CD4-positive, CD25-positive, alpha-beta regulatory T cell (primary cell): ENCODE data around the gene BSN. TPM values are rescaled to one million over a fixed set of nuclear protein-coding genes. Genes with fewer than 3 reads are reported as not detected.

ENCODE experiments used
- ATAC-seq, 2 donors: fragments of 150-1000 bp; cut with Tn5 transposase; one replicate each; pipeline ENCODE4 v1.10.0; 2021; ENCODE audit warnings: low read depth in 2 of 2, moderate number of reproducible peaks in 2 of 2, moderate library complexity in 1 of 2
- DNase-seq, 3 donors: peaks; one replicate each; pipeline versions ENCODE4 v3.0.0 to v3.0.0-alpha.2; 2012 to 2022; ENCODE audit warnings: mixed read lengths in 1 of 3
- H3K27ac ChIP-seq: one replicate; pipeline ENCODE4 v1.7.0; 2013; ENCODE audit warnings: mild to moderate bottlenecking, low read length; ENCODE audit not compliant: insufficient read depth, poor library complexity, severe bottlenecking
- H3K27me3 ChIP-seq: one replicate; pipeline ENCODE4 v1.7.0; 2013; ENCODE audit warnings: low read length; ENCODE audit not compliant: control insufficient read depth, insufficient read depth
- H3K36me3 ChIP-seq: one replicate; pipeline ENCODE4 v1.7.0; 2013; ENCODE audit warnings: mild to moderate bottlenecking, low read length, moderate library complexity; ENCODE audit not compliant: control insufficient read depth, insufficient read depth
- H3K4me1 ChIP-seq: 2 replicates; pipeline ENCODE4 v1.7.0; 2013; ENCODE audit warnings: mild to moderate bottlenecking, low read length; ENCODE audit not compliant: insufficient read depth, control insufficient read depth, poor library complexity, severe bottlenecking
- H3K4me3 ChIP-seq: one replicate; pipeline ENCODE4 v1.7.0; 2013; ENCODE audit warnings: low read depth, mild to moderate bottlenecking, low read length, moderate library complexity
- H3K9me3 ChIP-seq, 2 experiments: 1 replicate in 1 of 2; 2 replicates in 1 of 2; pipeline ENCODE4 v1.7.0; 2013; ENCODE audit warnings: low read length in 2 of 2, mild to moderate bottlenecking in 1 of 2, moderate library complexity in 1 of 2; ENCODE audit not compliant: control insufficient read depth in 2 of 2
- H3K27ac Mint-ChIP-seq, 3 donors: one replicate each; pipeline ENCODE4 v1.8.0; 2020 to 2022; ENCODE audit warnings: mild to moderate bottlenecking in 3 of 3, mixed read lengths in 3 of 3, moderate library complexity in 2 of 3
- H3K27me3 Mint-ChIP-seq: one replicate; pipeline ENCODE4 v1.8.0; 2022; ENCODE audit warnings: mild to moderate bottlenecking, mixed read lengths
- H3K36me3 Mint-ChIP-seq: one replicate; pipeline ENCODE4 v1.8.0; 2020; ENCODE audit warnings: mixed read lengths
- H3K4me1 Mint-ChIP-seq, 4 donors: one replicate each; pipeline ENCODE4 v1.8.0; 2020 to 2022; ENCODE audit warnings: mixed read lengths in 4 of 4, mild to moderate bottlenecking in 1 of 4
- H3K4me3 Mint-ChIP-seq, 4 donors: one replicate each; pipeline ENCODE4 v1.8.0; 2020 to 2022; ENCODE audit warnings: mild to moderate bottlenecking in 4 of 4, mixed read lengths in 4 of 4, moderate library complexity in 3 of 4
- H3K9me3 Mint-ChIP-seq, 7 donors: one replicate each; pipeline ENCODE4 v1.8.0; 2020 to 2022; ENCODE audit warnings: mixed read lengths in 7 of 7, mild to moderate bottlenecking in 3 of 7, moderate library complexity in 2 of 7
- polyA plus RNA-seq, 4 donors: library from polyadenylated mRNA; unstranded; fragments of 300-500 nt; fragmentation: Illumina TruSeq; gene quantifications; one replicate each; pipeline ENCODE4 v1.2.3, GENCODE V29; 2021
- total RNA-seq: library from RNA; stranded (reverse); gene quantifications from one replicate; pipeline ENCODE4 v1.2.3, GENCODE V29; 2022

BSN gene
- total and polyA plus RNA-seq, 5 donors from 2014 or later = 0.12 TPM; not detected in 4

- Histone ChIP-seq H3K27me3 (no peaks in the 10 kb centered on the region), H3K36me3 (peaks cover 11% of the 10 kb centered on the region), H3K27ac (no peak overlapping the region), H3K9me3 (no peaks in the 10 kb centered on the region), H3K4me1 (peaks cover 10% of the 10 kb centered on the region), H3K4me3 (no peak overlapping the region)
- Mint-ChIP-seq H3K9me3 (no peaks in the 10 kb centered on the region), H3K4me1 (peaks cover 0 to 14% (median 6%) of the 10 kb centered on the region in 4 donors), H3K27me3 (no peaks in the 10 kb centered on the region), H3K27ac (no peak overlapping the region), H3K36me3 (peaks cover under 1% of the 10 kb centered on the region), H3K4me3 (no peak overlapping the region)
- ATAC-seq (no peak), DNase-seq (no peak)
Measured at GRCh38 chr3:49536875-49537533, 17.3 kb upstream of the BSN start.

GRCh38 chr3:49539659-49540560, 14.4 kb upstream of the BSN start:
- peaks cover 0 to 3% (median 0%) of the 10 kb centered on the region in 7 donors for H3K9me3 Mint-ChIP-seq
- peaks cover 10% of the 10 kb centered on the region for H3K27me3 Mint-ChIP-seq
- DNase-seq (peak; percentile 85 to 89 (median 86)), ATAC-seq (peak; percentile 92)
- Histone ChIP-seq H3K9me3 (no peaks in the 10 kb centered on the region), H3K27me3 (no peaks in the 10 kb centered on the region), H3K27ac (peak overlapping the region; percentile 63), H3K4me1 (peaks cover 10% of the 10 kb centered on the region), H3K36me3 (no peaks in the 10 kb centered on the region), H3K4me3 (peak overlapping the region; percentile 37)
- peak overlapping the region in 1 of 3 donors; percentile 9 for H3K27ac Mint-ChIP-seq
- no peaks in the 10 kb centered on the region for H3K36me3 Mint-ChIP-seq
- peak overlapping the region; percentile 68 to 90 (median 84) for H3K4me3 Mint-ChIP-seq
- peaks cover 0 to 14% (median 6%) of the 10 kb centered on the region in 4 donors for H3K4me1 Mint-ChIP-seq

- Mint-ChIP-seq H3K27me3 (peaks cover 75% of the 10 kb centered on the region), H3K9me3 (peaks cover 0 to 4% (median 0%) of the 10 kb centered on the region in 7 donors)
- DNase-seq = no peak
Measured at GRCh38 chr3:49552087-49552486, 2.2 kb upstream of the BSN start.

DNA sequence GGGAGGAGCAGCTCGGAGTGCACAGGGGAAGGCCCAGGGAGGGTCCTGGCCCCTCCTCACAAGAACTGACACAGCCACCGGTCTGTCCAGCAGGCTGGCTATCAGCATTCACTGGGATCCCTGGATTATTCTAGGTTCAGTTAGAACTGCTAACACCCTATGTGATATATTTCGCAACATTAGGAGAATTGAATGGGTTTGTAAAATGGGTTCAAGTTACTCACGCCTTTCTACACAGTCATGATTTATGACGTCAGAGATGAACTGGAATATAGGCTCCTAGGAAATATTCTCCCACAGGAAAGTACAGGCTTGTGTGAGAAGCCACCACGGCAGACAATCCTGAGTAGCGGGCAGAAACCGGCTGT, 969 bp upstream of the BSN start:
- H3K4me3 ChIP-seq = no peak overlapping the region
- no peak overlapping the region for H3K27ac ChIP-seq
- ATAC-seq = no peak
- DNase-seq = no peak
- peaks cover 0 to 11% (median 2%) of the 10 kb centered on the region in 4 donors for H3K4me1 Mint-ChIP-seq
- peaks cover 0 to 4% (median 0%) of the 10 kb centered on the region in 7 donors for H3K9me3 Mint-ChIP-seq
- H3K36me3 Mint-ChIP-seq = no peaks in the 10 kb centered on the region
- no peaks in the 10 kb centered on the region for H3K36me3 ChIP-seq
- no peak overlapping the region for H3K27ac Mint-ChIP-seq
- H3K9me3 ChIP-seq = no peaks in the 10 kb centered on the region
- H3K4me3 Mint-ChIP-seq = peak overlapping the region; percentile 71 to 79 (median 78)
- peaks cover 6% of the 10 kb centered on the region for H3K4me1 ChIP-seq
- peaks cover 78% of the 10 kb centered on the region for H3K27me3 Mint-ChIP-seq
- peaks cover 40% of the 10 kb centered on the region for H3K27me3 ChIP-seq

More at GRCh38 chr3:49552087-49552486, 2.2 kb upstream of the BSN start:
- peaks cover 0 to 11% (median 1%) of the 10 kb centered on the region in 4 donors for H3K4me1 Mint-ChIP-seq
- Histone ChIP-seq H3K4me3 (no peak overlapping the region), H3K27me3 (peaks cover 37% of the 10 kb centered on the region), H3K27ac (no peak overlapping the region), H3K4me1 (peaks cover 6% of the 10 kb centered on the region), H3K9me3 (no peaks in the 10 kb centered on the region), H3K36me3 (no peaks in the 10 kb centered on the region)
- H3K27ac Mint-ChIP-seq = no peak overlapping the region
- H3K4me3 Mint-ChIP-seq = peak overlapping the region in 2 of 4 donors; percentile 16 to 49
- H3K36me3 Mint-ChIP-seq = no peaks in the 10 kb centered on the region
- ATAC-seq = no peak

- peaks cover 0 to 11% (median 2%) of the 10 kb centered on the region in 4 donors for H3K4me1 Mint-ChIP-seq
- ATAC-seq (peak; percentile 57 to 64), DNase-seq (peak in 2 of 3 donors; percentile 26 to 43)
- Histone ChIP-seq H3K4me3 (no peak overlapping the region), H3K36me3 (no peaks in the 10 kb centered on the region), H3K27me3 (peaks cover 46% of the 10 kb centered on the region), H3K9me3 (peaks cover 0 to 6% of the 10 kb centered on the region in 2 experiments), H3K4me1 (peaks cover 6% of the 10 kb centered on the region), H3K27ac (no peak overlapping the region)
- H3K36me3 Mint-ChIP-seq = no peaks in the 10 kb centered on the region
- peaks cover 0 to 8% (median 2%) of the 10 kb centered on the region in 7 donors for H3K9me3 Mint-ChIP-seq
- peaks cover 72% of the 10 kb centered on the region for H3K27me3 Mint-ChIP-seq
- peak overlapping the region; percentile 27 to 65 (median 59) for H3K4me3 Mint-ChIP-seq
- H3K27ac Mint-ChIP-seq = peak overlapping the region in 1 of 3 donors; percentile 16
Measured at GRCh38 chr3:49554633-49555265, 472 bp downstream of the BSN start.

DNA sequence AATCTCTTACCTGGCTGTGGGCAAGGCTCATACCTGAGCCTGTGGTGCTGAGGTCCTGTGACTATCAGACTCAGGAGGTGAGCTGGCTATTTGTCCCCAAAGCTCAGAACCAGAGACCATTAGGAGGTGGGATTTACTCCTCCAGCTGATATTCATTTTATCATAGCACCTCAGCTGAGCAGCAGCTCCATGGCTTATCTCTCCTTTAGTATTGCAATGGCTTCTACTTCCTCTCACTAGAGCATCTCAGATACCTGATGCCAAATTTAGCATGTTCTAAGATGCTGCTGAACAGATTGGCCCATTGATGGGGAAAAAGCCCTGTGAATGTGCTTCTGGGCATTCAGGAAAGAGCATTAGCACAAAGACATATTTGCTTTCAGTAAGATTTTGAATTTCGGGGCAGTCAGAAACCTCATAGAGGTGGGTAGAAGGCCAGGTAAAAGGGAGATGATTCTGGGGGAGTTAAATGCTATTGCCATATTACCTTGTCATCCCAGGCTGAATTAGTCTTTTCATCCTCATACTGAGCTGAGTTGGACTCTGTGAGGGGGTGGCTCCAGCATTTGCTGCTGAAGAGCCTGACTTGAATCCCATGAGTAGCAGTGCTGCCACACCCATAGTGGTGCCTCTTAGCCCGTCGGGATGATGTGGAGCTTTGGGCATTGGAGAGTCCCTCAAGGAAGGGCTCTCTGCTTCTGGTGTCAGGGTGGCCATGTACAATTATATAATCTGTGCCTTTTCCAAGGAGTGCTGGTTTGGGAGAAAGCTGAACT, 2.4 kb downstream of the BSN start:
- Mint-ChIP-seq H3K27ac (no peak overlapping the region), H3K36me3 (no peaks in the 10 kb centered on the region), H3K27me3 (peaks cover 78% of the 10 kb centered on the region), H3K4me1 (peaks cover 0 to 11% (median 2%) of the 10 kb centered on the region in 4 donors), H3K4me3 (peak overlapping the region in 2 of 4 donors; percentile 27 to 38), H3K9me3 (peaks cover 0 to 8% (median 2%) of the 10 kb centered on the region in 7 donors)
- H3K27me3 ChIP-seq = peaks cover 46% of the 10 kb centered on the region
- no peaks in the 10 kb centered on the region for H3K36me3 ChIP-seq
- no peak overlapping the region for H3K4me3 ChIP-seq
- H3K4me1 ChIP-seq = peaks cover 6% of the 10 kb centered on the region
- ATAC-seq (no peak), DNase-seq (no peak)
- H3K9me3 ChIP-seq = peaks cover 0 to 6% of the 10 kb centered on the region in 2 experiments
- no peak overlapping the region for H3K27ac ChIP-seq
